ENCODE measurements around the gene TRMT1L. TPM values are rescaled to one million over a fixed set of nuclear protein-coding genes. Genes with fewer than 3 reads are reported as not detected.

TRMT1L gene
- total RNA-seq, 2 experiments from 2014 or later, result 15.0 to 25.7 TPM

DNA sequence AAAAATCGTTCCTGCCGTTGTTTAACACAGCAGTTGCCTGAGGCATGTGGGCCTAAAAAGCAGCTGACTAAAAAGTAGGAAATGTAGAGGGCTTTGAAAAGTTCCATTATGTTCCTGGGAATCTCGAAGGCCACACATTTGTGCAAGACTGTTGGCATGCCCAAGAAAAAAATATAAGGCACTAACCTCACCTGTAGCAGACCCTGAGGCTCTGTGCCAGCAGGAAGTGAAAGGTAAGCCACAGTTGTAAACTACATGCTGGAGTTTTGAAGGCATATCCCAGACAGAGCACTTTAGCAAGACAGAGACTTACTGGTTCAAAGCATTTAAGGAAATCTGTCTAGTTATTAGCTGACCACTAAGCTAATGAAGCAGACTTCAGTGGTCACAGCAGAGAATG, 52.7 kb downstream of the TRMT1L start:
- no peak overlapping the region for H3K4me3 ChIP-seq (ENCODE audit: low read depth, low read length, poor library complexity, severe bottlenecking)
- intact Hi-C loops (cut with micrococcal nuclease; ENCODE audit: unreplicated experiment), result no loop called here
- H3K4me2 ChIP-seq (ENCODE audit: low read length), result no peak overlapping the region
- no peak overlapping the region for H3K27ac ChIP-seq (ENCODE audit: low read depth, low read length, poor library complexity, severe bottlenecking)
- TF ChIP-seq, protein P1, sequence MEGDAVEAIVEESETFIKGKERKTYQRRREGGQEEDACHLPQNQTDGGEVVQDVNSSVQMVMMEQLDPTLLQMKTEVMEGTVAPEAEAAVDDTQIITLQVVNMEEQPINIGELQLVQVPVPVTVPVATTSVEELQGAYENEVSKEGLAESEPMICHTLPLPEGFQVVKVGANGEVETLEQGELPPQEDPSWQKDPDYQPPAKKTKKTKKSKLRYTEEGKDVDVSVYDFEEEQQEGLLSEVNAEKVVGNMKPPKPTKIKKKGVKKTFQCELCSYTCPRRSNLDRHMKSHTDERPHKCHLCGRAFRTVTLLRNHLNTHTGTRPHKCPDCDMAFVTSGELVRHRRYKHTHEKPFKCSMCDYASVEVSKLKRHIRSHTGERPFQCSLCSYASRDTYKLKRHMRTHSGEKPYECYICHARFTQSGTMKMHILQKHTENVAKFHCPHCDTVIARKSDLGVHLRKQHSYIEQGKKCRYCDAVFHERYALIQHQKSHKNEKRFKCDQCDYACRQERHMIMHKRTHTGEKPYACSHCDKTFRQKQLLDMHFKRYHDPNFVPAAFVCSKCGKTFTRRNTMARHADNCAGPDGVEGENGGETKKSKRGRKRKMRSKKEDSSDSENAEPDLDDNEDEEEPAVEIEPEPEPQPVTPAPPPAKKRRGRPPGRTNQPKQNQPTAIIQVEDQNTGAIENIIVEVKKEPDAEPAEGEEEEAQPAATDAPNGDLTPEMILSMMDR (conservative IDR thresholded peaks at IDR 0.05; ENCODE audit: low read length), result no peak
- no peaks in the 10 kb centered on the region for H3K4me1 ChIP-seq (ENCODE audit: insufficient read depth, low read length, poor library complexity, severe bottlenecking)
- DNase-seq (ENCODE audit: low spot score), result no peak
- H3K79me2 ChIP-seq (ENCODE audit: insufficient read depth, low read depth, low read length), result no peaks in the 10 kb centered on the region
- CTCF ChIA-PET (ENCODE audit: unreplicated experiment), result no interaction called here
- BruUV-seq (replicated peaks), result no TSS peak
- H3K9me2 ChIP-seq (ENCODE audit: insufficient read depth, low read length), result no peaks in the 10 kb centered on the region
- H3K36me3 ChIP-seq (ENCODE audit: insufficient read depth, low read length), result peaks cover 18% of the 10 kb centered on the region
- POLR2A ChIA-PET, result interaction anchor here (0.7 kb wide), 1 partner anchor 459 kb away, joined by 3 read pairs; no protein-coding TSS in a partner anchor
- H3K9me3 ChIP-seq (ENCODE audit: low read length), result peaks cover 4% of the 10 kb centered on the region; the same call in 1 of the 2 replicates
- no peaks in the 10 kb centered on the region for H4K20me1 ChIP-seq (ENCODE audit: insufficient read depth, low read length)
- H2AFZ ChIP-seq (ENCODE audit: low read length), result no peak overlapping the region

DNA sequence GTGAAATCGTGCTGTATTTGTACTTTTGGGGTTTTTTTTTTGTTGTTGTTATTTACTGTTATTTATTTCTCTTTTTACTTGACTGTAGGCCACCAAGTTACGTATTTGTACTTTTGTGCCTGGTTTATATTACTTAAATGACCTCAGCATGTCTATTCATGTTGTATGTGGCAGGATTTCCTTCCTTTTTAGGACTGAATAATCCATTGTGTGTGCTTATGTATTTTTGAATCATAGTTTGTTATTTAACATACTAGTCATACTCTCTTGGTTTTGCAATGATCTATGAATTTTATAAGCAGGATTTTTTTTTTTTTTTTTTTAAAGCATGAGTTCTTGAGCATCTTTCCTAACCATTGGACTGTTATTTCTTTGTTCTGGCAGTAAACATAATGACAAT, 60.2 kb downstream of the TRMT1L start:
- Histone ChIP-seq H3K36me3 (ENCODE audit: insufficient read depth, low read length) (peaks cover 51% of the 10 kb centered on the region), H4K20me1 (ENCODE audit: insufficient read depth, low read length) (no peaks in the 10 kb centered on the region), H3K4me1 (ENCODE audit: insufficient read depth, low read length, poor library complexity, severe bottlenecking) (no peaks in the 10 kb centered on the region), H3K9me3 (ENCODE audit: low read length) (no peaks in the 10 kb centered on the region), H3K79me2 (ENCODE audit: insufficient read depth, low read depth, low read length) (no peaks in the 10 kb centered on the region), H3K4me3 (ENCODE audit: low read depth, low read length, poor library complexity, severe bottlenecking) (no peak overlapping the region), H2AFZ (ENCODE audit: low read length) (no peak overlapping the region), H3K27ac (ENCODE audit: low read depth, low read length, poor library complexity, severe bottlenecking) (no peak overlapping the region), H3K9me2 (ENCODE audit: insufficient read depth, low read length) (no peaks in the 10 kb centered on the region), H3K4me2 (ENCODE audit: low read length) (no peak overlapping the region)
- POLR2A ChIA-PET, result no interaction called here
- intact Hi-C loops (cut with micrococcal nuclease; ENCODE audit: unreplicated experiment), result no loop called here
- BruUV-seq (replicated peaks), result no TSS peak
- no peak for DNase-seq (ENCODE audit: low spot score)
- no peak for TF ChIP-seq EZH2phosphoT487 (IDR thresholded peaks at IDR 0.05; ENCODE audit: borderline replicate concordance, low read depth, low read length)
- TF ChIP-seq, protein P1 (conservative IDR thresholded peaks at IDR 0.05; ENCODE audit: low read length), result no peak
- CTCF ChIA-PET (ENCODE audit: unreplicated experiment), result no interaction called here

DNA sequence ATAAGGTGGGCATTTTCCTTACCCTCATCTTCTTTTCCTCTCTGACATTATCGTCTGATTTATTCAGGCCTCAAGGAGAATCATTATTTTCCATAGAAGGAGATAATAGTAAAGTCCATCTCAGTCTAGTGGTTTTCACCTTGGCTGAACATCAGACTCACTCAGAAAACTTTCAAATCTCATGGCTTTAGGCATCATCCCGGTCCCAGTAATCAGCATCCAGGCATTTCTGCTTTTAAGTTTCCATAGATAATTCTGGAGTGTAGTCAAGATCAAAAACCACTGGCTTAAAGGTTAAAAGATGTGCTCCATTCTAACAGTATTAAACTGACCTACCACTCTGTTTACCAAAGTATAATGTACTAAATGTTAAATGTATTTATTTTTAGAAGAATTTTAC, 62.0 kb downstream of the TRMT1L start:
- intact Hi-C loops (cut with micrococcal nuclease; ENCODE audit: unreplicated experiment), result no loop called here
- H3K79me2 ChIP-seq (ENCODE audit: insufficient read depth, low read depth, low read length), result no peaks in the 10 kb centered on the region
- TF ChIP-seq, protein P1 (conservative IDR thresholded peaks at IDR 0.05; ENCODE audit: low read length), result no peak
- no peak for TF ChIP-seq EZH2phosphoT487 (IDR thresholded peaks at IDR 0.05; ENCODE audit: borderline replicate concordance, low read depth, low read length)
- no peaks in the 10 kb centered on the region for H3K9me2 ChIP-seq (ENCODE audit: insufficient read depth, low read length)
- H3K4me1 ChIP-seq (ENCODE audit: insufficient read depth, low read length, poor library complexity, severe bottlenecking), result no peaks in the 10 kb centered on the region
- H3K9me3 ChIP-seq (ENCODE audit: low read length), result no peaks in the 10 kb centered on the region
- peaks cover 42% of the 10 kb centered on the region for H3K36me3 ChIP-seq (ENCODE audit: insufficient read depth, low read length)
- POLR2A ChIA-PET, result interaction anchor here (0.6 kb wide), 1 partner anchor 333 kb away, joined by 3 read pairs; no protein-coding TSS in a partner anchor
- no peak overlapping the region for H2AFZ ChIP-seq (ENCODE audit: low read length)
- H3K4me3 ChIP-seq (ENCODE audit: low read depth, low read length, poor library complexity, severe bottlenecking), result no peak overlapping the region
- H3K4me2 ChIP-seq (ENCODE audit: low read length), result no peak overlapping the region
- no peak for DNase-seq (ENCODE audit: low spot score)
- no peak overlapping the region for H3K27ac ChIP-seq (ENCODE audit: low read depth, low read length, poor library complexity, severe bottlenecking)
- CTCF ChIA-PET (ENCODE audit: unreplicated experiment), result no interaction called here
- no TSS peak for BruUV-seq (replicated peaks)
- no peaks in the 10 kb centered on the region for H4K20me1 ChIP-seq (ENCODE audit: insufficient read depth, low read length)

Measured in OCI-LY7 (cell line).